ENCODE measurements around the gene RNF212.

DNA sequence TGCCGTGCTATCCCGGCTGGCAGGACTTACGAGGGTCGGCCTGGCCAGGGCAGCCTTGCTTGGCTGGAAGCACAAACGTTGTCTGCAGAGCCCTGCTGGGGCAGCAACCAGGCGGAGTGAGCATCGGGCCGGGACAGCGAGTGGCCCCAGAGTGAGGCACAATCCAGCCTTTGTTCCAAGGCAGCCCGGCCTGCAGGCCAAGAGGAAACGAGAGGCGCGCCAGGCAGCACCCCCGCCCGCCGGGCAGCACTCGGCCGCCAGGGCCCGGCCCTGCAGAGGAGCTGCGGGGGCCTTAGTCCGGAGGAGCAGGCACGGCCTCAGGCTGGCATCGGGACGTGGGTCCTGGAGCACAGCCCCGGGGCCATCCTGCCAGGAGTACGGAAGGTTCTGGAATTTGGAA, 77.9 kb downstream of the RNF212 start:
- no peak for TF ChIP-seq USF2 (IDR thresholded peaks at IDR 0.05)
- TF ChIP-seq, protein P1, sequence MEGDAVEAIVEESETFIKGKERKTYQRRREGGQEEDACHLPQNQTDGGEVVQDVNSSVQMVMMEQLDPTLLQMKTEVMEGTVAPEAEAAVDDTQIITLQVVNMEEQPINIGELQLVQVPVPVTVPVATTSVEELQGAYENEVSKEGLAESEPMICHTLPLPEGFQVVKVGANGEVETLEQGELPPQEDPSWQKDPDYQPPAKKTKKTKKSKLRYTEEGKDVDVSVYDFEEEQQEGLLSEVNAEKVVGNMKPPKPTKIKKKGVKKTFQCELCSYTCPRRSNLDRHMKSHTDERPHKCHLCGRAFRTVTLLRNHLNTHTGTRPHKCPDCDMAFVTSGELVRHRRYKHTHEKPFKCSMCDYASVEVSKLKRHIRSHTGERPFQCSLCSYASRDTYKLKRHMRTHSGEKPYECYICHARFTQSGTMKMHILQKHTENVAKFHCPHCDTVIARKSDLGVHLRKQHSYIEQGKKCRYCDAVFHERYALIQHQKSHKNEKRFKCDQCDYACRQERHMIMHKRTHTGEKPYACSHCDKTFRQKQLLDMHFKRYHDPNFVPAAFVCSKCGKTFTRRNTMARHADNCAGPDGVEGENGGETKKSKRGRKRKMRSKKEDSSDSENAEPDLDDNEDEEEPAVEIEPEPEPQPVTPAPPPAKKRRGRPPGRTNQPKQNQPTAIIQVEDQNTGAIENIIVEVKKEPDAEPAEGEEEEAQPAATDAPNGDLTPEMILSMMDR (IDR thresholded peaks at IDR 0.05), result no peak
- TF ChIP-seq GATA3 (IDR thresholded peaks at IDR 0.05; ENCODE audit: borderline replicate concordance), result no peak
- no peak for TF ChIP-seq RAD21 (conservative IDR thresholded peaks at IDR 0.05 in 1 of 2, IDR thresholded peaks at IDR 0.05 in 1 of 2)
- no peak for TF ChIP-seq SMC3 (IDR thresholded peaks at IDR 0.05)
- no peak for TF ChIP-seq POLR2A (IDR thresholded peaks at IDR 0.05; ENCODE audit: low read length)
- TF ChIP-seq, protein P2, sequence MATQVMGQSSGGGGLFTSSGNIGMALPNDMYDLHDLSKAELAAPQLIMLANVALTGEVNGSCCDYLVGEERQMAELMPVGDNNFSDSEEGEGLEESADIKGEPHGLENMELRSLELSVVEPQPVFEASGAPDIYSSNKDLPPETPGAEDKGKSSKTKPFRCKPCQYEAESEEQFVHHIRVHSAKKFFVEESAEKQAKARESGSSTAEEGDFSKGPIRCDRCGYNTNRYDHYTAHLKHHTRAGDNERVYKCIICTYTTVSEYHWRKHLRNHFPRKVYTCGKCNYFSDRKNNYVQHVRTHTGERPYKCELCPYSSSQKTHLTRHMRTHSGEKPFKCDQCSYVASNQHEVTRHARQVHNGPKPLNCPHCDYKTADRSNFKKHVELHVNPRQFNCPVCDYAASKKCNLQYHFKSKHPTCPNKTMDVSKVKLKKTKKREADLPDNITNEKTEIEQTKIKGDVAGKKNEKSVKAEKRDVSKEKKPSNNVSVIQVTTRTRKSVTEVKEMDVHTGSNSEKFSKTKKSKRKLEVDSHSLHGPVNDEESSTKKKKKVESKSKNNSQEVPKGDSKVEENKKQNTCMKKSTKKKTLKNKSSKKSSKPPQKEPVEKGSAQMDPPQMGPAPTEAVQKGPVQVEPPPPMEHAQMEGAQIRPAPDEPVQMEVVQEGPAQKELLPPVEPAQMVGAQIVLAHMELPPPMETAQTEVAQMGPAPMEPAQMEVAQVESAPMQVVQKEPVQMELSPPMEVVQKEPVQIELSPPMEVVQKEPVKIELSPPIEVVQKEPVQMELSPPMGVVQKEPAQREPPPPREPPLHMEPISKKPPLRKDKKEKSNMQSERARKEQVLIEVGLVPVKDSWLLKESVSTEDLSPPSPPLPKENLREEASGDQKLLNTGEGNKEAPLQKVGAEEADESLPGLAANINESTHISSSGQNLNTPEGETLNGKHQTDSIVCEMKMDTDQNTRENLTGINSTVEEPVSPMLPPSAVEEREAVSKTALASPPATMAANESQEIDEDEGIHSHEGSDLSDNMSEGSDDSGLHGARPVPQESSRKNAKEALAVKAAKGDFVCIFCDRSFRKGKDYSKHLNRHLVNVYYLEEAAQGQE (IDR thresholded peaks at IDR 0.05), result no peak
- no peak for TF ChIP-seq MAFK (IDR thresholded peaks at IDR 0.05; ENCODE audit: partially characterized antibody)
- TF ChIP-seq MAZ (IDR thresholded peaks at IDR 0.05; ENCODE audit: borderline replicate concordance, low read depth, low read length), result no peak
- TF ChIP-seq NR3C1 (IDR thresholded peaks at IDR 0.05), result no peak
